Fibroblast of skin of abdomen (primary cell): ENCODE results near the gene BARX2.

Source experiments
- DNase-seq: peaks from one replicate; pipeline ENCODE4 v3.0.0-alpha.2; 2013

Gene BARX2

GRCh38 chr11:129440028-129440713 lies 64.5 kb downstream of the BARX2 start:
- no peak for DNase-seq

GRCh38 chr11:129442171-129442570 lies 66.5 kb downstream of the BARX2 start:
- DNase-seq = no peak

- DNase-seq = no peak
Observed at GRCh38 chr11:129443276-129443675, 67.6 kb downstream of the BARX2 start.

- no peak for DNase-seq
Observed at GRCh38 chr11:129444274-129444673, 68.6 kb downstream of the BARX2 start.

GRCh38 chr11:129445226-129445625 lies 69.6 kb downstream of the BARX2 start:
- no peak for DNase-seq

- no peak for DNase-seq
Observed at GRCh38 chr11:129446572-129446971, 70.9 kb downstream of the BARX2 start.

GRCh38 chr11:129447654-129448239 lies 72.1 kb downstream of the BARX2 start:
- no peak for DNase-seq

GRCh38 chr11:129451524-129451923 lies 75.9 kb downstream of the BARX2 start:
- no peak for DNase-seq

GRCh38 chr11:129453293-129453721 lies 77.7 kb downstream of the BARX2 start:
- DNase-seq = no peak

GRCh38 chr11:129455101-129455500 lies 79.5 kb downstream of the BARX2 start:
- no peak for DNase-seq

GRCh38 chr11:129455756-129456655 lies 80.4 kb downstream of the BARX2 start:
- DNase-seq = no peak

- DNase-seq = no peak
Observed at GRCh38 chr11:129457321-129457720, 81.7 kb downstream of the BARX2 start.

- no peak for DNase-seq
Observed at GRCh38 chr11:129458278-129458677, 82.6 kb downstream of the BARX2 start.

- DNase-seq = no peak
Observed at GRCh38 chr11:129458756-129459535, 83.3 kb downstream of the BARX2 start.

GRCh38 chr11:129460714-129461113 lies 85.1 kb downstream of the BARX2 start:
- no peak for DNase-seq

- no peak for DNase-seq
Observed at GRCh38 chr11:129484068-129484467, 108.4 kb downstream of the BARX2 start.

GRCh38 chr11:129489249-129489648 lies 113.6 kb downstream of the BARX2 start:
- no peak for DNase-seq

- DNase-seq = no peak
Observed at GRCh38 chr11:129490004-129490403, 114.4 kb downstream of the BARX2 start.

GRCh38 chr11:129493746-129494145 lies 118.1 kb downstream of the BARX2 start:
- DNase-seq = no peak
